ENCODE data around the gene ADAM12.
"Not testable (repeated sequence)": the region's sequence is repeated elsewhere in the genome, so short reads cannot be mapped to it uniquely, and the experiment has no call there.

DNA sequence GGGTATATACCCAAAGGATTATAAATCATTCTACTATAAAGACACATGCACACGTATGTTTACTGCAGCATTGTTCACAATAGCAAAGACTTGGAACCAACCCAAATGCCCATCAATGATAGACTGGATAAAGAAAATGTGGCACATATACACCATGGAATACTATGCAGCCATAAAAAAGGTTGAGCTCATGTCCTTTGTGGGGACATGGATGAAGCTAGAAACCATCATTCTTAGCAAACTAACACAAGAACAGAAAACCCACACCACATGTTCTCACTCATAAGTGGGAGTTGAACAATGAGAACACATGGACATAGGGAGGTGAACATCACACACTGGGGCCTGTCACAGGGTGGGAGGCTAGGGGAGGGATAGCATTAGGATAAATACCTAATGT is 215.5 kb downstream of the ADAM12 start:
- TF ChIP-seq, protein P1, sequence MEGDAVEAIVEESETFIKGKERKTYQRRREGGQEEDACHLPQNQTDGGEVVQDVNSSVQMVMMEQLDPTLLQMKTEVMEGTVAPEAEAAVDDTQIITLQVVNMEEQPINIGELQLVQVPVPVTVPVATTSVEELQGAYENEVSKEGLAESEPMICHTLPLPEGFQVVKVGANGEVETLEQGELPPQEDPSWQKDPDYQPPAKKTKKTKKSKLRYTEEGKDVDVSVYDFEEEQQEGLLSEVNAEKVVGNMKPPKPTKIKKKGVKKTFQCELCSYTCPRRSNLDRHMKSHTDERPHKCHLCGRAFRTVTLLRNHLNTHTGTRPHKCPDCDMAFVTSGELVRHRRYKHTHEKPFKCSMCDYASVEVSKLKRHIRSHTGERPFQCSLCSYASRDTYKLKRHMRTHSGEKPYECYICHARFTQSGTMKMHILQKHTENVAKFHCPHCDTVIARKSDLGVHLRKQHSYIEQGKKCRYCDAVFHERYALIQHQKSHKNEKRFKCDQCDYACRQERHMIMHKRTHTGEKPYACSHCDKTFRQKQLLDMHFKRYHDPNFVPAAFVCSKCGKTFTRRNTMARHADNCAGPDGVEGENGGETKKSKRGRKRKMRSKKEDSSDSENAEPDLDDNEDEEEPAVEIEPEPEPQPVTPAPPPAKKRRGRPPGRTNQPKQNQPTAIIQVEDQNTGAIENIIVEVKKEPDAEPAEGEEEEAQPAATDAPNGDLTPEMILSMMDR (IDR thresholded peaks at IDR 0.05; ENCODE audit: low read depth, low read length, poor library complexity, severe bottlenecking) = not testable (repeated sequence)
- TF ChIP-seq EZH2phosphoT487 (IDR thresholded peaks at IDR 0.05; ENCODE audit: borderline replicate concordance, low read length) = not testable (repeated sequence)

All from DOHH2 (cell line).